ENCODE measurements around the gene RAD51B.

Gene RAD51B

GRCh38 chr14:68691031-68691791 is 871.6 kb downstream of the RAD51B start:
- no peak for TF ChIP-seq CTCF (IDR thresholded peaks at IDR 0.05; ENCODE audit: unreplicated experiment in 3 of 3)
- H3K36me3 Mint-ChIP-seq (ENCODE audit: low read depth) = no peaks in the 10 kb centered on the region
- no peaks in the 10 kb centered on the region for H3K9me3 Mint-ChIP-seq
- H3K27ac Mint-ChIP-seq = peak overlapping the region; percentile 99
- peak overlapping the region in 1 of 3 experiments; percentile 33 for H3K4me3 Mint-ChIP-seq
- peaks cover 6% of the 10 kb centered on the region for H3K27me3 Mint-ChIP-seq (ENCODE audit: low read depth)
- peaks cover 93% of the 10 kb centered on the region for H3K4me1 Mint-ChIP-seq

GRCh38 chr14:68691792-68692118 is 872.2 kb downstream of the RAD51B start:
- H3K27me3 Mint-ChIP-seq (ENCODE audit: low read depth) = peaks cover 6% of the 10 kb centered on the region
- H3K36me3 Mint-ChIP-seq (ENCODE audit: low read depth) = no peaks in the 10 kb centered on the region
- no peak for TF ChIP-seq CTCF (IDR thresholded peaks at IDR 0.05; ENCODE audit: unreplicated experiment in 3 of 3)

DNA sequence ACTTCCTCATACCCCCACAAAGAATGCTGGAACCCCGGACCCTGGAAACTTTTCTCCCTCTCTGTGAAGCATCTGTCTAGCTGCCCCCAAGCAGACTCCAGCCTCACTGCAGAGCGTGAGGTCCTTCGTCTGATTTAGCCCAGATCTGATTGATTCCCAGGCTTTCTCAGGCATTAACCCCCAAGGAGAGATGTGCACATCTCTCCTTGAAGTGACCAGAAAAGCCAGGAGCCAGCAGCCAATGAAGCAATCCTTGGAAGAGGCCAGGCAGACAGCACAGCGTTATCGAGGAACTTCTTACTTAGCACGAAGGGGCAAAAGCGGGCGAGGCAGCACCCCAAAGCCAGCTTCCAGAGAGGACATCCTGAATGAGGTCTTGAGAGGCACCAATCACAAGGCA is 872.6 kb downstream of the RAD51B start:
- Mint-ChIP-seq H3K4me3 (peak overlapping the region in 1 of 3 experiments; percentile 26), H3K27ac (peak overlapping the region; percentile 99), H3K27me3 (ENCODE audit: low read depth) (peaks cover 6% of the 10 kb centered on the region), H3K4me1 (peaks cover 83% of the 10 kb centered on the region), H3K36me3 (ENCODE audit: low read depth) (no peaks in the 10 kb centered on the region), H3K9me3 (no peaks in the 10 kb centered on the region)
- TF ChIP-seq CTCF (IDR thresholded peaks at IDR 0.05; ENCODE audit: unreplicated experiment in 3 of 3) = no peak

More at GRCh38 chr14:68691792-68692118, 872.2 kb downstream of the RAD51B start:
- Mint-ChIP-seq H3K4me1 (peaks cover 88% of the 10 kb centered on the region), H3K9me3 (no peaks in the 10 kb centered on the region), H3K27ac (peak overlapping the region; percentile 99), H3K4me3 (no peak overlapping the region)

DNA sequence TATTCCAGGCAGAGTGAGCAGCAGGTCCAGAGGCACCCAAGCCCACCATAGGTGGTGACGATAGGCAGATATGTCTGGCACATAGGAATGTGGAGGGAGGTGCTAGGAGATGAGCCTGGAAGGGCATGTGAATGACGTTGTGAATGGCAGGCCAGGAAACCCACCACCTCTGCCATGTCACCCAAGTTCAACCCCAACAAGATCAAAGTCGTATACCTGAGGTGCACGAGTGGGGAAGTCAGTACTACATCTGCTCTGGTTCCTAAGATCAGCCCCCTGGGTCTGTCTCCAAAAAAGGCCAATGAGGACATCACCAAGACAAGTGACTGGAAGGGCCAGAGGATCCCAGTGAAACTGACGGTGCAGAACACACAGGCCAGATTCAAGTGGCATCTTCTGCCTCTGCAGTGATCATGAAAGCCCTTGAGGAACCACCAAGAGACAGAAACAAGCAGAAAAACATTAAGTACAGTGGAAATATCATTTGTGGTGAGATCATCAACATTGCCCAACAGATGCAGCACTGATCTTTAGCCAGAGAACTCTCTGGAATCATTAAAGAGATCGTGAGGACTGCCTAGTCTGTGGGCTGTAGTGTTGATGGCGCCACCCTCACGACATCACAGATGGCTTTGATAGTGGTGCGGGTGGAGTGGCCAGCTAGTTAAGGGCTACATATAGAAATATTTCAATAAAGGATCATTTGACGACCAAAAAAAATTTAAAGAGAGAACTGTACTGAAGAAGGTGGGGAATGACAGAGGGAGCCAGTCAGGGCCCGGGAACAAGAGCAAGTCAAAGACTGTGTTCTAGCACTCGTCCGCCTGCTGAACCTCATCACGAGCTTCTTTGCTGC is 873.6 kb downstream of the RAD51B start:
- no peaks in the 10 kb centered on the region for H3K36me3 Mint-ChIP-seq (ENCODE audit: low read depth)
- H3K9me3 Mint-ChIP-seq = peaks cover 3% of the 10 kb centered on the region
- peaks cover 74% of the 10 kb centered on the region for H3K4me1 Mint-ChIP-seq
- peaks cover 6% of the 10 kb centered on the region for H3K27me3 Mint-ChIP-seq (ENCODE audit: low read depth)
- H3K4me3 Mint-ChIP-seq = no peak overlapping the region
- H3K27ac Mint-ChIP-seq = peak overlapping the region; percentile 99
- TF ChIP-seq CTCF (IDR thresholded peaks at IDR 0.05; ENCODE audit: unreplicated experiment in 3 of 3) = no peak

DNA sequence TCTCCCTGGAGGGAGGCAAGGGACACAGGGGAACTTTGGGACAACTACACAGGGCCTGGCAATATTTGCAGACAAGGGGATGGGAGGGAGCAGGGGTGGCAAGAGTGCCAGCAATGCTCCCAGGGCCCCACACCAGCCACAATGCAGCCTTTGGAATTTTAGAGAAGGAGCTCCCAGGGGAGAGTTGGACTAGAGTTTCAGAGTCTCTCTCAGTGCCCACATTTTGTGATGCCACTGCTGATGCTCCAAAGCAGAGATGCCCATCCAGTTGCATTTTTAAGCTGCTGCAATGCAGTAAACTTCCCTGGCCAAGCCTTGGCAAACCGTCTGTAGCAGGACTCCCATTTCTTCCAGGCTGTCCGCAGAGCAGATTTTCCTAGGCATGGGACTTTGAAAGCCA is 874.3 kb downstream of the RAD51B start:
- peaks cover 6% of the 10 kb centered on the region for H3K27me3 Mint-ChIP-seq (ENCODE audit: low read depth)
- no peak for TF ChIP-seq CTCF (IDR thresholded peaks at IDR 0.05; ENCODE audit: unreplicated experiment in 3 of 3)
- no peaks in the 10 kb centered on the region for H3K36me3 Mint-ChIP-seq (ENCODE audit: low read depth)
- H3K4me3 Mint-ChIP-seq = no peak overlapping the region
- H3K4me1 Mint-ChIP-seq = peaks cover 66% of the 10 kb centered on the region
- H3K9me3 Mint-ChIP-seq = peaks cover 4% of the 10 kb centered on the region
- peak overlapping the region in 2 of 3 experiments; percentile 80 to 99 for H3K27ac Mint-ChIP-seq

Measured in nephron (organoid).